Renal pelvis (tissue), 12 donors: ENCODE data around the gene FBXO5. TPM values are rescaled to one million over a fixed set of nuclear protein-coding genes. Genes with fewer than 3 reads are reported as not detected.

ENCODE experiments used
- DNase-seq: peaks from one replicate; pipeline ENCODE4 v3.0.0-alpha.2; 2013
- long read RNA-seq, 16 experiments: transcript quantifications; one replicate each; lab custom pipeline, GENCODE V29; 2026
- polyA plus RNA-seq, 3 donors: library from polyadenylated mRNA; unstranded; fragments of 120-200 nt; gene quantifications; one replicate each; pipeline ENCODE4 v1.2.1, GENCODE V29; 2013; ENCODE audit not compliant: insufficient read length in 3 of 3

The FBXO5 gene, protein sequence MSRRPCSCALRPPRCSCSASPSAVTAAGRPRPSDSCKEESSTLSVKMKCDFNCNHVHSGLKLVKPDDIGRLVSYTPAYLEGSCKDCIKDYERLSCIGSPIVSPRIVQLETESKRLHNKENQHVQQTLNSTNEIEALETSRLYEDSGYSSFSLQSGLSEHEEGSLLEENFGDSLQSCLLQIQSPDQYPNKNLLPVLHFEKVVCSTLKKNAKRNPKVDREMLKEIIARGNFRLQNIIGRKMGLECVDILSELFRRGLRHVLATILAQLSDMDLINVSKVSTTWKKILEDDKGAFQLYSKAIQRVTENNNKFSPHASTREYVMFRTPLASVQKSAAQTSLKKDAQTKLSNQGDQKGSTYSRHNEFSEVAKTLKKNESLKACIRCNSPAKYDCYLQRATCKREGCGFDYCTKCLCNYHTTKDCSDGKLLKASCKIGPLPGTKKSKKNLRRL
- polyA plus RNA-seq, result 10 to 100 TPM; 30.1 to 33.7 (median 30.6) TPM
- long read RNA-seq, donor 1, transcript FBXO5-201 (5 exons, 2,037 nt), result major isoform, 5 of 10 reads
- long read RNA-seq, donor 1, transcript FBXO5-202 (5 exons, 2,221 nt), result major isoform, 5 of 10 reads
- long read RNA-seq, donor 1, partial matches to known transcripts, result 0 of 10 reads
- long read RNA-seq, donor 1, other reads (novel, unspliced or antisense), result 0 of 10 reads
- long read RNA-seq, donor 2, transcript FBXO5-202 (5 exons, 2,221 nt), result major isoform, 6 of 9 reads
- long read RNA-seq, donor 2, partial matches to known transcripts, result 0 of 9 reads
- long read RNA-seq, donor 2, other reads (novel, unspliced or antisense), result 0 of 9 reads
- long read RNA-seq, donor 3, transcript FBXO5-202 (5 exons, 2,221 nt), result major isoform, 7 of 14 reads
- long read RNA-seq, donor 3, partial matches to known transcripts, result 6 of 14 reads
- long read RNA-seq, donor 3, other reads (novel, unspliced or antisense), result 0 of 14 reads
- long read RNA-seq, donor 4, transcript FBXO5-202 (5 exons, 2,221 nt), result major isoform, 6 of 10 reads
- long read RNA-seq, donor 4, partial matches to known transcripts, result 0 of 10 reads
- long read RNA-seq, donor 4, other reads (novel, unspliced or antisense), result 0 of 10 reads
- long read RNA-seq, donor 5, transcript FBXO5-201 (5 exons, 2,037 nt), result major isoform, 5 of 13 reads
- long read RNA-seq, donor 5, partial matches to known transcripts, result 7 of 13 reads
- long read RNA-seq, donor 5, other reads (novel, unspliced or antisense), result 0 of 13 reads
- long read RNA-seq, donor 6, transcript FBXO5-202 (5 exons, 2,221 nt), result major isoform, 5 of 17 reads
- long read RNA-seq, donor 6, partial matches to known transcripts, result 5 of 17 reads
- long read RNA-seq, donor 6, other reads (novel, unspliced or antisense), result 0 of 17 reads
- long read RNA-seq, donor 7, transcript FBXO5-201 (5 exons, 2,037 nt), result major isoform, 7 of 13 reads
- long read RNA-seq, donor 7, transcript FBXO5-202 (5 exons, 2,221 nt), result minor isoform, 5 of 13 reads
- long read RNA-seq, donor 7, partial matches to known transcripts, result 0 of 13 reads
- long read RNA-seq, donor 7, other reads (novel, unspliced or antisense), result 0 of 13 reads
- long read RNA-seq, donor 8, partial matches to known transcripts, result 0 of 2 reads
- long read RNA-seq, donor 8, other reads (novel, unspliced or antisense), result 0 of 2 reads
- long read RNA-seq, donor 9, partial matches to known transcripts, result 0 of 4 reads
- long read RNA-seq, donor 9, other reads (novel, unspliced or antisense), result 0 of 4 reads
- long read RNA-seq, donor 10, partial matches to known transcripts, result 6 of 12 reads
- long read RNA-seq, donor 10, other reads (novel, unspliced or antisense), result 0 of 12 reads
- long read RNA-seq, donor 11, partial matches to known transcripts, result 0 of 5 reads
- long read RNA-seq, donor 11, other reads (novel, unspliced or antisense), result 0 of 5 reads
- long read RNA-seq, donor 12, transcript FBXO5-202 (5 exons, 2,221 nt), result major isoform, 6 of 21 reads
- long read RNA-seq, donor 12, transcript FBXO5-201 (5 exons, 2,037 nt), result major isoform, 6 of 21 reads
- long read RNA-seq, donor 12, partial matches to known transcripts, result 6 of 21 reads
- long read RNA-seq, donor 12, other reads (novel, unspliced or antisense), result 0 of 21 reads
- long read RNA-seq, donor 13, partial matches to known transcripts, result 0 of 2 reads
- long read RNA-seq, donor 13, other reads (novel, unspliced or antisense), result 0 of 2 reads
- long read RNA-seq, donor 14, transcript FBXO5-202 (5 exons, 2,221 nt), result major isoform, 10 of 28 reads
- long read RNA-seq, donor 14, transcript FBXO5-201 (5 exons, 2,037 nt), result minor isoform, 6 of 28 reads
- long read RNA-seq, donor 14, partial matches to known transcripts, result 11 of 28 reads
- long read RNA-seq, donor 14, other reads (novel, unspliced or antisense), result 0 of 28 reads
- long read RNA-seq, donor 15, transcript FBXO5-201 (5 exons, 2,037 nt), result minor isoform, 5 of 25 reads
- long read RNA-seq, donor 15, transcript FBXO5-202 (5 exons, 2,221 nt), result major isoform, 8 of 25 reads
- long read RNA-seq, donor 15, partial matches to known transcripts, result 10 of 25 reads
- long read RNA-seq, donor 15, other reads (novel, unspliced or antisense), result 0 of 25 reads
- long read RNA-seq, donor 16, transcript FBXO5-202 (5 exons, 2,221 nt), result major isoform, 7 of 8 reads
- long read RNA-seq, donor 16, partial matches to known transcripts, result 0 of 8 reads
- long read RNA-seq, donor 16, other reads (novel, unspliced or antisense), result 0 of 8 reads

GRCh38 chr6:152982904-152983636 is at the start of gene FBXO5:
Gene FBXO5, minus strand, starts transcription at chr6:152983041. Its CDS starts 82 bp downstream, at chr6:152982959.
- DNase-seq, result peak; percentile 97

- DNase-seq, result no peak
Measured at GRCh38 chr6:153032255-153032882, 49.5 kb upstream of the FBXO5 start.

GRCh38 chr6:153031335-153031955 is 48.6 kb upstream of the FBXO5 start:
- DNase-seq, result no peak

GRCh38 chr6:153028963-153029362 is 46.1 kb upstream of the FBXO5 start:
- no peak for DNase-seq

GRCh38 chr6:153028286-153028685 is 45.4 kb upstream of the FBXO5 start:
- no peak for DNase-seq

DNA sequence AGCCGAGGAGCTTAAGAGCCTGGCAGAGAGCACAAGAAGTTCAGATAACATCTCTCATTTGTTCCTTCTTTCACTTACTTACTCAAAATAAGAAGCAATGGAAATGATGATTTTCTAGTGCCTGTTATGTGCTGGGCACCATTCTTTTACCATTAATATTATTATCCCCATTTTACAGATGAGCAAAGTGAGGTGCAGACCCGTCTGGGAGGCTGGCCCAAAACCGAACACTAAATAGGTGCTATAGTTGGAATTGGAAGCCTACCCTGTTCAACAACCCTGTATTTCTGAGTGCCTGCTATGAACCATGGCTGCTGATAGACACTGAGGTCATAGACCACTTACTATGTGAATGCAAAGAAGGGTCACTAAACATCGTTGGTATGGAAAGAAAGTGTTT is 44.6 kb upstream of the FBXO5 start:
- no peak for DNase-seq

GRCh38 chr6:153024709-153025017 is 41.8 kb upstream of the FBXO5 start:
- no peak for DNase-seq

- peak; percentile 42 for DNase-seq
Measured at GRCh38 chr6:153023977-153024708, 41.3 kb upstream of the FBXO5 start.

DNA sequence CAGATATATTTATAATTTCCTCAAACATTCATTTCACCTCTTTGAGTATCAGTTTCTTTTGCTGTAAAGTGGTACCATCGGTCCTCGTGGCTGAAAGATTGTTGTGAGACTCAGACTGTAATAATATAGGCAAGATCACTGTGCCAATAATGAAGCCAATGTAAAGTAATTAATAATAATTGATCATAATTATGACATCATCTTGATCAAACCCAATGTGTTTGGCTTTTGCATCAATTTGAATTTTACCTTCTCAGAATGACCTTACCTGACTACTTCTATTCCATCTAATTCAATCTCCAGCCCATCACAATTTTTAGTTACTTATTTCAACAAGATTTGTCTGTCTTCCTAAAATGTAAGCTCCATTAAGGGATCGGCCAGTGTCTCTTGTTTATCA is 35.5 kb upstream of the FBXO5 start:
- DNase-seq, result no peak

DNA sequence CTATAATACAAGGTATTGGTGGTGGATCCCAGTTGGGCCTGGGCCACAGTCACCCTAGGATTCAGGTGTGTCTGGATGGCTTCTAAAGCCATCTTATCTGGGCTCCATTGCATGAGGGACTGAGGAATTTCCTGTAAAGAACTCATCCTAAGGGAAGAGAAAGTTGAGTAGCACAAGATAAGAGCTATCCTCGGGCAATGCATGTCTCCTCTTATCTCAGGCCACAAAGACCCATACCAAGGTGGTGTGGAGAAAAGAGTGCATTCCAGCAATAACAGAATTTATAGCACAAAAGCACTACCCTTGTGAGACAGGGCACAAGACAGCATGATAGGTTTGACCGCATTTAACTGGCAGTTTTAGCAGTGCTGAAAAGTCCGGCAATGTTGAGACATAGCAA is 34.0 kb upstream of the FBXO5 start:
- DNase-seq, result no peak

- DNase-seq, result no peak
Measured at GRCh38 chr6:153015094-153015640, 32.3 kb upstream of the FBXO5 start.

DNA sequence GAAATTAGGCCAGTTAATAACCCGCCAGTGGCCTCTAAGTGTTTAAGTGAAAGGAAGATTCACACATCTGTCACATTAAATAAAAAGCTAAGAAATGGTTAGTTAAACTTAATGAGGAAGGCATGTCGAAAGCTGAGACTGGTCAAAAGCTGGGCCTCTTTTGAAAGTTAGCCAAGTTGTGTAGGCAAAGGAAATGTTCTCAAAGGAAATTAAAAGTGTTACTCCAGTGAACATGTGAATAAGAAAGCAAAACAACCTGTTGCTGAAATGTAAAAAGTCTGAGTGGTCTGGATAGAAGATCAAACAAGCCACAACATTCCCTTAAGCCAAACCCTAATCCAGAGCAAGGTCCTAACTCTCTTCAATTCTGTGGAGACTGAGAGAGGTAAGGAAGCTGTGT is 30.6 kb upstream of the FBXO5 start:
- peak; percentile 27 for DNase-seq

DNA sequence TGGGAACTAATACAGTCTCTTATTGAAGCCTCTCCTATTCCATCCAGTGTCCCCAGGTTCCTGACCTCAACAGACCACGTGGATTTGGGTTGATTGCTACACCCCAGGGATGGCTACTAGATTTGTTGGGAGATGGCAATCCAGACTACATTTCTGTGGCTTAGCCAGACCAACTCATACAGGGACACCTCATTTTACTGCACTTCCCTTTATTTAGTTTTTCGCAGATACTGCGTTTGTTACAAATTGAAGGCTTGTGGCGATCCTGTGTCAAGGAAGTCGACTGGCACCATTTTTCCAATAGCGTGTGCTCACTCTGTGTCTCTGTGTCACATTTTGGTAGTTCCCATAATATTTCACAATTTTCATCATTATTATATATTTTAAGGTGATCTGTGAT is 30.0 kb upstream of the FBXO5 start:
- DNase-seq, result no peak

DNA sequence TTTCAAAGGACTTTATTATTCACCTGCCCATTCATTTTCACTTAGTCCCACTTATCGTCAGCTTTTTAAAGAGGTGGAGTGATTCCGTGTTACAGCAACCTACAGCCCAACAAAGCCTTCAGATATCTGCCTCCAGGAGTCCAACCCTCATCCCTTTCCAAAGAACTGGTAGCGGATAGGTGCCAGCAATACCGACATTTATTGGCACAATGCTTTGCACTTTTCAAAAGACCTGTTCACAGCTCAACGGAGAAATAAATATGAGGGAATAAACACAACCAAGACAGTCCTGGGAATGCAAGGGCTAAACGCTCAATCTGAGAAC is 20.5 kb upstream of the FBXO5 start:
- no peak for DNase-seq

DNA sequence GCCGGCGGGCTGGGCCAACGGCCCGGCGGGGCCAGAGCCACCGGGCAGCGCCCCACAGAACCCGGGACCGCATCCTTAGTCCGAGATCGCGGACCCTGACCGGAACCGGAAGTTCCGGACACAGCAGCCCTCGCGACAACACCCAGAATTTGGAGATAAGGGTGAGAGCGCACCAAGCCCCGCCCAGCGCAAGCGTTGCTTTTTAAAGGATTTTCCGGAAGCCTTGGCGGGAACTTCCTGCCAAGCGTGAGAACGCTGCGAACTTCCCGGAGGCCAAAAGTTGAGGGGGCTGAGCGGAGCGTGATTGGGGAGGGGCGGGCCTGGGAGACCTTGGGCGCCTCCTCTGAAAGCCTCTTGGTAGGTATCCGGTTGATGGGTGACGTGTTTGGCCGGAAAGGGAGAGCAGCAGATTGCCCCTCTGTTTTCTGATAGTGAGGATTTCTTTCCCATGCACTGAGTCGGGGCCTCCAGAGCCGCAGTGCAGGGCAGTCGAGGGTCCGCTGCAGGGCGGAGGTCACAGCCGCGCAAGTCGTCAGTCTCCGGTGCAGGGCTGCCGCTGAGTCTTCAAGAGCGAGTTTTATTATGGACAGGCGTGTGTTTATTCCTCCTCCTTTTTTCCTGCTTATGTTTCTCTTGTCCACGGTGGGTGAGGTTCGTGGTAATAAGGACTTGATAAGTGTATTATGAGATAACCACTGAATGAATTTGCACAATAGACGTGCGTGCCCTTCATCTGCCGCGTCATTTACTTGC is 19.9 kb upstream of the FBXO5 start, which contains the start of gene MTRF1L:
TSS of gene MTRF1L (minus strand) at position 97 of the 753 bp plus-strand sequence. CDS start at position 73, 24 bp downstream.
- peak; percentile 95 for DNase-seq
